Panc1 (cell line): ENCODE results near the gene TMEM212. TPM values are rescaled to one million over a fixed set of nuclear protein-coding genes. Genes with fewer than 3 reads are reported as not detected.

ENCODE experiments used
- ATAC-seq: fragments of 200-7000 bp; cut with Tn5 transposase; 2 replicates; pipeline ENCODE4 v1.9.1; 2020; ENCODE audit warnings: mild to moderate bottlenecking, moderate library complexity
- BruUV-seq: library from RNA; stranded (reverse); fragments of 400-500 nt; replicated peaks from 2 replicates; lab custom pipeline; 2021; lab: Mats Ljungman, UMichigan
- CTCF ChIA-PET: fragments of 300-600 bp; sonication (Branson Sonifier 250); formaldehyde crosslinking; loops from one replicate; lab custom pipeline; 2022; ENCODE audit warnings: antibody characterized with exemption; lab: Charles Lee
- POLR2A ChIA-PET: fragments of 300-600 bp; sonication (Branson Sonifier 250); formaldehyde crosslinking; loops from one replicate; lab custom pipeline; 2022; ENCODE audit warnings: antibody characterized with exemption; lab: Charles Lee
- DNase-seq: peaks from one replicate; pipeline ENCODE4 v3.0.0-alpha.2; 2010; ENCODE audit warnings: low read depth, low spot score
- H3K27ac ChIP-seq: 2 replicates; pipeline ENCODE4 v1.5.1; 2011; ENCODE audit warnings: mild to moderate bottlenecking, low read length, inconsistent platforms
- H3K27me3 ChIP-seq: fragments of 200-500 bp; sonication (Bioruptor generic); 2 replicates; pipeline ENCODE4 v1.6.0; 2014; ENCODE audit warnings: low read length, inconsistent platforms; ENCODE audit not compliant: control insufficient read depth, insufficient read depth
- H3K36me3 ChIP-seq: fragments of 200-500 bp; sonication (Bioruptor generic); 2 replicates; pipeline ENCODE4 v1.5.1; 2014; ENCODE audit warnings: inconsistent platforms, mild to moderate bottlenecking, low read length, moderate library complexity; ENCODE audit not compliant: control insufficient read depth, insufficient read depth
- H3K4me1 ChIP-seq: 2 replicates; pipeline ENCODE4 v1.5.1; 2011; ENCODE audit warnings: inconsistent platforms, mild to moderate bottlenecking, low read length, moderate library complexity; ENCODE audit not compliant: control insufficient read depth, insufficient read depth
- H3K4me3 ChIP-seq, 2 experiments: 2 replicates each; pipeline ENCODE4 v1.5.1; 2011 to 2012; ENCODE audit warnings: low read depth in 2 of 2, low read length in 2 of 2, mild to moderate bottlenecking in 2 of 2, inconsistent platforms in 1 of 2, moderate library complexity in 1 of 2
- H3K9me3 ChIP-seq: fragments of 200-500 bp; sonication (Bioruptor generic); 2 replicates; pipeline ENCODE4 v1.5.1; 2014; ENCODE audit warnings: low read depth, mild to moderate bottlenecking, inconsistent platforms, low read length, moderate library complexity; ENCODE audit not compliant: control insufficient read depth, insufficient read depth
- CTCF ChIP-seq: fragments of 450-650 bp; IDR thresholded peaks from 2 replicates; pipeline ENCODE4 v1.5.1; 2017; ENCODE audit warnings: mild to moderate bottlenecking
- POLR2AphosphoS5 ChIP-seq: IDR thresholded peaks from 2 replicates; pipeline ENCODE4 v1.6.1; 2012; ENCODE audit warnings: mild to moderate bottlenecking, low read depth, low read length, moderate library complexity
- REST ChIP-seq, 2 experiments: IDR thresholded peaks; 2 replicates each; pipeline ENCODE4 v1.6.1; 2011 to 2012; ENCODE audit warnings: low read depth in 2 of 2, control low read depth in 1 of 2, low read length in 1 of 2, mild to moderate bottlenecking in 1 of 2, moderate library complexity in 1 of 2; ENCODE audit not compliant: insufficient read depth in 1 of 2
- SIN3A ChIP-seq: IDR thresholded peaks from 2 replicates; pipeline ENCODE4 v1.6.1; 2012; ENCODE audit warnings: low read depth, mild to moderate bottlenecking, low read length, moderate library complexity, borderline replicate concordance; ENCODE audit not compliant: insufficient read depth
- TCF7L2 ChIP-seq: IDR thresholded peaks from 2 replicates; pipeline ENCODE4 v1.6.1; 2011; ENCODE audit warnings: mild to moderate bottlenecking, low read depth, low read length, inconsistent platforms
- in situ Hi-C: cut with HindIII; loops from 2 replicates; pipeline ENCODE4 v1.10.0; 2016; ENCODE audit warnings: low sequenced_read_pairs, low pct_unique_long_range_greater_than_20kb
- intact Hi-C: fragments of 100-400 bp; cut with micrococcal nuclease; formaldehyde crosslinking; loops from one replicate; pipeline ENCODE4 v1.10.0; 2022; ENCODE audit not compliant: unreplicated experiment
- total RNA-seq: library from RNA; stranded (reverse); gene quantifications from one replicate; pipeline ENCODE4 v1.2.1, GENCODE V29; 2021; ENCODE audit not compliant: unreplicated experiment

TMEM212 gene
- total RNA-seq, 1 experiment from 2014 or later = not detected

- Histone ChIP-seq H3K27ac (no peak overlapping the region), H3K4me1 (no peaks in the 10 kb centered on the region), H3K27me3 (peaks cover 2% of the 10 kb centered on the region; the same call in 1 of the 2 replicates), H3K36me3 (no peaks in the 10 kb centered on the region), H3K9me3 (no peaks in the 10 kb centered on the region), H3K4me3 (no peak overlapping the region)
- ChIA-PET POLR2A (no interaction called here), CTCF (no interaction called here)
- no peak for TF ChIP-seq SIN3A
- no peak for TF ChIP-seq POLR2AphosphoS5
- TF ChIP-seq TCF7L2 = no peak
- TF ChIP-seq REST (IDR thresholded peaks at IDR 0.05; ENCODE audit: insufficient read depth in 1 of 2, low read depth in 2 of 2, low read length in 1 of 2) = no peak
- TF ChIP-seq CTCF = no peak
- ATAC-seq (no peak), DNase-seq (no peak)
- intact Hi-C loops (no loop called here), in situ Hi-C loops (no loop called here)
- no TSS peak for BruUV-seq
These were observed 30.4 kb downstream of the TMEM212 start for GRCh38 chr3:171873580-171873979.

- intact Hi-C loops = no loop called here
- Histone ChIP-seq H3K27me3 (peaks cover 4% of the 10 kb centered on the region; the same call in 1 of the 2 replicates), H3K4me1 (peaks cover 2% of the 10 kb centered on the region; the same call in 1 of the 2 replicates), H3K36me3 (no peaks in the 10 kb centered on the region), H3K4me3 (no peak overlapping the region), H3K9me3 (no peaks in the 10 kb centered on the region), H3K27ac (no peak overlapping the region)
- CTCF ChIA-PET = no interaction called here
- DNase-seq (no peak), ATAC-seq (no peak)
- no peak for TF ChIP-seq REST (IDR thresholded peaks at IDR 0.05; ENCODE audit: insufficient read depth in 1 of 2, low read depth in 2 of 2, low read length in 1 of 2)
- no peak for TF ChIP-seq SIN3A
- no peak for TF ChIP-seq POLR2AphosphoS5
- TF ChIP-seq CTCF = no peak
- TF ChIP-seq TCF7L2 = no peak
- POLR2A ChIA-PET = no interaction called here
- BruUV-seq = no TSS peak
- in situ Hi-C loops = no loop called here
These were observed 31.1 kb downstream of the TMEM212 start for GRCh38 chr3:171874251-171874681.
